ENCODE measurements around the gene KLK3.

The KLK3 gene

GRCh38 chr19:50908336-50908735, 53.6 kb downstream of the KLK3 start:
- DNase-seq: no peak

GRCh38 chr19:50909240-50910070, 54.7 kb downstream of the KLK3 start:
- no peak for DNase-seq
